H1 (cell line): Measurements from ENCODE around the gene B4GAT1. TPM values are rescaled to one million over a fixed set of nuclear protein-coding genes. Genes with fewer than 3 reads are reported as not detected.

ENCODE experiments used
- EP300 ChIP-seq, 2 experiments: IDR thresholded peaks; 1 replicate in 1 of 2; 2 replicates in 1 of 2; pipeline ENCODE4 v1.6.1; 2011 to 2012; ENCODE audit warnings: low read depth in 2 of 2, low read length in 2 of 2, mild to moderate bottlenecking in 2 of 2, borderline replicate concordance in 1 of 2, inconsistent platforms in 1 of 2, moderate library complexity in 1 of 2
- EZH2 ChIP-seq: fragments of 200-600 bp; sonication (generic); IDR thresholded peaks from 2 replicates; pipeline ENCODE4 v1.7.1; 2012; ENCODE audit warnings: low read depth, mild to moderate bottlenecking, moderate library complexity, low read length, inconsistent platforms; ENCODE audit not compliant: severe bottlenecking
- RFX5 ChIP-seq: IDR thresholded peaks from 2 replicates; pipeline ENCODE4 v1.6.1; 2011; ENCODE audit warnings: low read depth, low read length, improper control_type of control experiment, borderline replicate concordance
- polyA plus RNA-seq, 7 experiments: library from polyadenylated mRNA; depleted of rRNA in 3 of 7; stranded (reverse) in 5 of 7; unstranded in 2 of 7; fragments of >200 nt in 5 of 7; fragments of 200-250 nt in 2 of 7; gene quantifications; 1 replicate in 5 of 7; 2 replicates in 1 of 7; 4 replicates in 1 of 7; pipeline versions ENCODE4 v1.2.1 to v1.2.3, GENCODE V29; 2011 to 2013; ENCODE audit warnings: missing spikeins in 2 of 7, mixed read lengths in 2 of 7
- total RNA-seq: library from RNA; stranded (reverse); fragmentation: NEBNext Ultra II Directional; extraction: Animal tissue kit (Norgen Biotek cat#: 25700); gene quantifications from 2 replicates; pipeline ENCODE4 v1.2.1, GENCODE V29; 2021

Gene B4GAT1
- total and polyA plus RNA-seq, 2 of the 8 experiments (the other 6 are each of a cell fraction or from before 2014, with no cell fraction given), result 22.2 to 27.8 TPM

GRCh38 chr11:66310324-66310723, 37.1 kb downstream of the B4GAT1 start (continued):
- TF ChIP-seq EZH2, result no peak
- no peak for TF ChIP-seq RFX5
- TF ChIP-seq EP300 (IDR thresholded peaks at IDR 0.05; ENCODE audit: borderline replicate concordance in 1 of 2, low read depth in 2 of 2, low read length in 2 of 2), result no peak
